HFFc6 (cell line): ENCODE data around the gene INIP. TPM values are rescaled to one million over a fixed set of nuclear protein-coding genes. Genes with fewer than 3 reads are reported as not detected.

ENCODE experiments used
- DNase-seq: peaks from one replicate; pipeline ENCODE4 v3.0.0-alpha.2; 2018
- H3K27ac Mint-ChIP-seq: 2 replicates; pipeline ENCODE4 v1.8.0; 2020; ENCODE audit warnings: mild to moderate bottlenecking, mixed read lengths
- H3K27me3 Mint-ChIP-seq: 2 replicates; pipeline ENCODE4 v1.8.0; 2021; ENCODE audit warnings: mild to moderate bottlenecking, moderate library complexity, mixed read lengths; ENCODE audit not compliant: insufficient read depth
- H3K36me3 Mint-ChIP-seq: 2 replicates; pipeline ENCODE4 v1.8.0; 2021; ENCODE audit warnings: low read depth, mixed read lengths
- H3K4me1 Mint-ChIP-seq: 2 replicates; pipeline ENCODE4 v1.8.0; 2020; ENCODE audit warnings: low read depth, mixed read lengths
- H3K4me3 Mint-ChIP-seq: 2 replicates; pipeline ENCODE4 v1.8.0; 2020; ENCODE audit warnings: mild to moderate bottlenecking, moderate library complexity, mixed read lengths
- H3K9me3 Mint-ChIP-seq: 2 replicates; pipeline ENCODE4 v1.8.0; 2020; ENCODE audit warnings: mild to moderate bottlenecking, mixed read lengths
- CTCF ChIP-seq: fragments of 200-600 bp; sonication (generic); IDR thresholded peaks from 2 replicates; pipeline ENCODE4 v1.5.0; 2021; ENCODE audit warnings: antibody characterized with exemption, mild to moderate bottlenecking
- total RNA-seq, 6 experiments: library from RNA; stranded (reverse); fragmentation: NEBNext Ultra II Directional; extraction: Animal tissue kit (Norgen Biotek cat#: 25700); gene quantifications; 2 replicates in 1 of 6; 3 replicates in 5 of 6; pipeline ENCODE4 v1.2.3, GENCODE V29; 2021

The INIP gene
- total RNA-seq, 6 experiments from 2014 or later = 23.6 to 26.8 (median 25.0) TPM

GRCh38 chr9:112670991-112671625 is 46.8 kb downstream of the INIP start:
- H3K27ac Mint-ChIP-seq = no peak overlapping the region
- no peak for TF ChIP-seq CTCF
- H3K27me3 Mint-ChIP-seq = no peaks in the 10 kb centered on the region; the same call in 1 of the 2 replicates
- H3K4me3 Mint-ChIP-seq = no peak overlapping the region
- 0 out of 2 replicates have a peak, but pooled peaks cover 6% of the 10 kb centered on the region for H3K4me1 Mint-ChIP-seq
- no peaks in the 10 kb centered on the region for H3K9me3 Mint-ChIP-seq
- no peaks in the 10 kb centered on the region for H3K36me3 Mint-ChIP-seq
- no peak for DNase-seq

DNA sequence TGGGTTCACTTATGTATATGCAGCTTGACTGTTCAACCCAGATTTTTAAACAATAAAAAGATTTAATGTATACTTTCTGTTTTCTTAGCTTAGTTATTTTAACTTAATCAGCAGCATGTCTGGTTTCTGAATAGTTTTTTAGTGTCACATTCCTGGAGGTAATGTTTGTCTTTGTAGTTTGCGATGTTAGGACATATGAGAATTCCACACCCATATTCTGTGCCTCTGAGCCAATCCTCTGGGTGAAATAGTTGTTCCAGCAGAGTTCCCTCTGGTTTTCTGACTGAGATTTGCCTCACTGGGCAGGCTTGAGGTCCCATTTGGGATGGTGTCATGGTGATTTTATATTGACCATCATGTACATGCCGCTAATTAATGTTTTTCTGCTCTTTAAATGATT is 48.6 kb downstream of the INIP start:
- Mint-ChIP-seq H3K27me3 (no peaks in the 10 kb centered on the region), H3K27ac (no peak overlapping the region), H3K9me3 (no peaks in the 10 kb centered on the region), H3K4me1 (peaks cover 16% of the 10 kb centered on the region), H3K4me3 (no peak overlapping the region), H3K36me3 (no peaks in the 10 kb centered on the region)
- DNase-seq = no peak
- no peak for TF ChIP-seq CTCF

GRCh38 chr9:112665347-112665746 is 52.6 kb downstream of the INIP start:
- TF ChIP-seq CTCF = peak; percentile 73
- no peaks in the 10 kb centered on the region for H3K9me3 Mint-ChIP-seq
- H3K27ac Mint-ChIP-seq = no peak overlapping the region
- H3K4me1 Mint-ChIP-seq = peaks cover 23% of the 10 kb centered on the region
- H3K27me3 Mint-ChIP-seq = no peaks in the 10 kb centered on the region
- no peak overlapping the region for H3K4me3 Mint-ChIP-seq
- no peaks in the 10 kb centered on the region; the same call in 1 of the 2 replicates for H3K36me3 Mint-ChIP-seq
- peak; percentile 10 for DNase-seq

DNA sequence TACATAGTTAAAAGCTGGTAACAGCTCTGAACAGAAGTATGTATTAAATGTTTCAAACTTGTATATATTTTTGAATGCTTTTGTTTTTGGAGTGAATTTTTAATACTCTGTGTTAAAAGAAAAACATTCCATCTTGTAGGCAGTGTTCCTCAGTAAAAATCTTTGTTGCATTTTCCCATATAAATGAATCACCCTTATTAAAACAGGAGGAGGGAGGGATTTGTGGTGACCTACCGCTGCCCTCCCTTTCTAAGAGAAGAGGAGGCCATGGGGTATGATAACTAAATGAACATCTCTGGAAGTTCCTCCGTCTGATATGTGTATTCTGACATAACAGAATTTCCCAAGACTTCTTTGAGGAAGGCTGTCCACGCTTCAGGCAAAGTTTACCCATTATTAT is 53.4 kb downstream of the INIP start:
- no peaks in the 10 kb centered on the region; the same call in 1 of the 2 replicates for H3K27me3 Mint-ChIP-seq
- no peaks in the 10 kb centered on the region for H3K9me3 Mint-ChIP-seq
- no peak overlapping the region for H3K27ac Mint-ChIP-seq
- no peaks in the 10 kb centered on the region; the same call in 1 of the 2 replicates for H3K36me3 Mint-ChIP-seq
- peaks cover 23% of the 10 kb centered on the region for H3K4me1 Mint-ChIP-seq
- no peak for TF ChIP-seq CTCF
- H3K4me3 Mint-ChIP-seq = no peak overlapping the region
- no peak for DNase-seq

DNA sequence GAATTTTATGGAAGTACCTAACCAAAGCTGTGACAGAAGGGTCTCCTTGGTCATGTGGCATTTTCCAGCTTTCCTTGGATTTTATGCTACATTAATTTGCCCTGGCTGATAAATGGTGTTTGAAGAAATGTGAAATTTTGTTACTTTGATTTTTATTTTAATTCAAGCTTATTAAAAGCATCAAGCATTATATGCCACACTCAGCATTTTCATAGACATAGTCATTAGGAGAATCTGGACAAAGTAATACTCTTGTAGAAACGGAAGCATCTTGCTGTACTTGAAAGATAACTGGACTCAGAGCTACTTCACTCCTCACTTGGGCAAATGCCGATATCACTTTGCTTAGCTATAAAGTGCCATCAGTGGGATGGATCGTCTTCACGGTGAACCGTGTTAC is 54.2 kb downstream of the INIP start:
- Mint-ChIP-seq H3K4me3 (no peak overlapping the region), H3K27ac (no peak overlapping the region), H3K27me3 (no peaks in the 10 kb centered on the region; the same call in 1 of the 2 replicates), H3K4me1 (peaks cover 18% of the 10 kb centered on the region), H3K36me3 (no peaks in the 10 kb centered on the region; the same call in 1 of the 2 replicates), H3K9me3 (no peaks in the 10 kb centered on the region)
- no peak for DNase-seq
- TF ChIP-seq CTCF = no peak
